ENCODE results near the gene DNAJC15.
"Not testable (repeated sequence)": the region's sequence is repeated elsewhere in the genome, so short reads cannot be mapped to it uniquely, and the experiment has no call there.

DNAJC15 gene

GRCh38 chr13:43005460-43006236 lies 17.7 kb upstream of the DNAJC15 start:
- no peak for DNase-seq

- DNase-seq: no peak
These were observed 16.3 kb upstream of the DNAJC15 start for GRCh38 chr13:43006893-43007631.

GRCh38 chr13:43008596-43008995 lies 14.8 kb upstream of the DNAJC15 start:
- DNase-seq: no peak

GRCh38 chr13:43009506-43009905 lies 13.9 kb upstream of the DNAJC15 start:
- no peak for DNase-seq

- DNase-seq: no peak
These were observed 9.2 kb upstream of the DNAJC15 start for GRCh38 chr13:43014162-43014561.

GRCh38 chr13:43016226-43016625 lies 7.2 kb upstream of the DNAJC15 start:
- no peak for DNase-seq

GRCh38 chr13:43019811-43020210 lies 3.6 kb upstream of the DNAJC15 start:
- DNase-seq: no peak

- DNase-seq: no peak
These were observed 2.6 kb upstream of the DNAJC15 start for GRCh38 chr13:43020794-43021193.

GRCh38 chr13:43021926-43022670 lies 1.3 kb upstream of the DNAJC15 start:
- DNase-seq: no peak

GRCh38 chr13:43022934-43023288 lies 475 bp upstream of the DNAJC15 start:
- DNase-seq: no peak

- peak; percentile 19 for DNase-seq
These were observed 2.9 kb downstream of the DNAJC15 start for GRCh38 chr13:43026262-43026661.

GRCh38 chr13:43030548-43030947 lies 7.2 kb downstream of the DNAJC15 start:
- DNase-seq: no peak

- DNase-seq: peak; percentile 23
These were observed 8.5 kb downstream of the DNAJC15 start for GRCh38 chr13:43031881-43032280.

- DNase-seq: no peak
These were observed 9.7 kb downstream of the DNAJC15 start for GRCh38 chr13:43033038-43033437.

GRCh38 chr13:43036351-43037250 lies 13.2 kb downstream of the DNAJC15 start:
- no peak for DNase-seq

- DNase-seq: no peak
These were observed 16.6 kb downstream of the DNAJC15 start for GRCh38 chr13:43039966-43040365.

GRCh38 chr13:43040581-43041368 lies 17.4 kb downstream of the DNAJC15 start:
- DNase-seq: not testable (repeated sequence)

GRCh38 chr13:43041369-43041921 lies 18.1 kb downstream of the DNAJC15 start:
- DNase-seq: no peak

GRCh38 chr13:43042410-43042921 lies 19.1 kb downstream of the DNAJC15 start:
- no peak for DNase-seq

GRCh38 chr13:43044720-43045301 lies 21.4 kb downstream of the DNAJC15 start:
- peak; percentile 23 for DNase-seq

- peak; percentile 88 for DNase-seq
These were observed 22.0 kb downstream of the DNAJC15 start for GRCh38 chr13:43045302-43045773.
